ENCODE results near the gene OTX1.

OTX1 gene

GRCh38 chr2:63092401-63092800 is 41.8 kb downstream of the OTX1 start:
- Histone ChIP-seq H3K4me1 (ENCODE audit: insufficient read depth, low read length, severe bottlenecking) (no peaks in the 10 kb centered on the region), H3K36me3 (ENCODE audit: insufficient read depth, low read length) (no peaks in the 10 kb centered on the region), H4K20me1 (ENCODE audit: insufficient read depth, low read length) (no peaks in the 10 kb centered on the region), H3K4me3 (ENCODE audit: low read depth, low read length, poor library complexity, severe bottlenecking) (no peak overlapping the region), H3F3A (ENCODE audit: insufficient read depth, low read length) (no peaks in the 10 kb centered on the region), H3K4me2 (ENCODE audit: low read length) (no peak overlapping the region), H3K27me3 (ENCODE audit: insufficient read depth, low read length) (no peaks in the 10 kb centered on the region), H3K9me3 (ENCODE audit: low read length) (no peaks in the 10 kb centered on the region), H2AFZ (ENCODE audit: low read length) (no peak overlapping the region), H3K79me2 (ENCODE audit: insufficient read depth, low read length) (no peaks in the 10 kb centered on the region), H3K9ac (ENCODE audit: low read length) (no peak overlapping the region), H3K9me2 (ENCODE audit: low read depth, low read length) (no peaks in the 10 kb centered on the region), H3K27ac (ENCODE audit: low read depth, low read length, poor library complexity, severe bottlenecking) (no peak overlapping the region)
- TF ChIP-seq CTCF (IDR thresholded peaks at IDR 0.05; ENCODE audit: low read length) (no peak), EZH2 (IDR thresholded peaks at IDR 0.05; ENCODE audit: borderline replicate concordance, low read length) (no peak)

GRCh38 chr2:63092857-63093256 is 42.2 kb downstream of the OTX1 start:
- Histone ChIP-seq H3K79me2 (ENCODE audit: insufficient read depth, low read length) (no peaks in the 10 kb centered on the region), H3K4me2 (ENCODE audit: low read length) (no peak overlapping the region), H4K20me1 (ENCODE audit: insufficient read depth, low read length) (no peaks in the 10 kb centered on the region), H3K27ac (ENCODE audit: low read depth, low read length, poor library complexity, severe bottlenecking) (no peak overlapping the region), H3K9ac (ENCODE audit: low read length) (no peak overlapping the region), H3K4me3 (ENCODE audit: low read depth, low read length, poor library complexity, severe bottlenecking) (no peak overlapping the region), H3K4me1 (ENCODE audit: insufficient read depth, low read length, severe bottlenecking) (no peaks in the 10 kb centered on the region), H3K27me3 (ENCODE audit: insufficient read depth, low read length) (no peaks in the 10 kb centered on the region), H2AFZ (ENCODE audit: low read length) (no peak overlapping the region), H3K9me2 (ENCODE audit: low read depth, low read length) (no peaks in the 10 kb centered on the region), H3K9me3 (ENCODE audit: low read length) (no peaks in the 10 kb centered on the region), H3K36me3 (ENCODE audit: insufficient read depth, low read length) (no peaks in the 10 kb centered on the region), H3F3A (ENCODE audit: insufficient read depth, low read length) (no peaks in the 10 kb centered on the region)
- no peak for TF ChIP-seq EZH2 (IDR thresholded peaks at IDR 0.05; ENCODE audit: borderline replicate concordance, low read length)
- TF ChIP-seq CTCF (IDR thresholded peaks at IDR 0.05; ENCODE audit: low read length) = no peak

- Histone ChIP-seq H3K9me2 (ENCODE audit: low read depth, low read length) (no peaks in the 10 kb centered on the region), H4K20me1 (ENCODE audit: insufficient read depth, low read length) (no peaks in the 10 kb centered on the region), H3K9ac (ENCODE audit: low read length) (no peak overlapping the region), H3F3A (ENCODE audit: insufficient read depth, low read length) (no peaks in the 10 kb centered on the region), H2AFZ (ENCODE audit: low read length) (no peak overlapping the region), H3K36me3 (ENCODE audit: insufficient read depth, low read length) (no peaks in the 10 kb centered on the region), H3K27me3 (ENCODE audit: insufficient read depth, low read length) (no peaks in the 10 kb centered on the region), H3K27ac (ENCODE audit: low read depth, low read length, poor library complexity, severe bottlenecking) (no peak overlapping the region), H3K79me2 (ENCODE audit: insufficient read depth, low read length) (no peaks in the 10 kb centered on the region), H3K4me2 (ENCODE audit: low read length) (no peak overlapping the region), H3K4me1 (ENCODE audit: insufficient read depth, low read length, severe bottlenecking) (no peaks in the 10 kb centered on the region), H3K4me3 (ENCODE audit: low read depth, low read length, poor library complexity, severe bottlenecking) (no peak overlapping the region), H3K9me3 (ENCODE audit: low read length) (no peaks in the 10 kb centered on the region)
- TF ChIP-seq CTCF (IDR thresholded peaks at IDR 0.05; ENCODE audit: low read length) (no peak), EZH2 (IDR thresholded peaks at IDR 0.05; ENCODE audit: borderline replicate concordance, low read length) (no peak)
Measured at GRCh38 chr2:63093502-63093901, 42.9 kb downstream of the OTX1 start.

Measured in OCI-LY1 (cell line).